GM23338 (cell line): ENCODE data around the gene C2CD5. TPM values are rescaled to one million over a fixed set of nuclear protein-coding genes. Genes with fewer than 3 reads are reported as not detected.

Experiments
- ATAC-seq: fragments of 200-7000 bp; cut with Tn5 transposase; 3 replicates; pipeline ENCODE4 v1.9.1; 2020
- DNase-seq: peaks from one replicate; pipeline ENCODE4 v3.0.0-alpha.2; 2015; ENCODE audit warnings: low spot score
- H2AFZ ChIP-seq: fragments of 200-600 bp; sonication (generic); 2 replicates; pipeline ENCODE4 v1.8.0; 2016; ENCODE audit warnings: antibody characterized with exemption, mild to moderate bottlenecking, moderate library complexity
- H3F3A ChIP-seq: fragments of 200-600 bp; sonication (generic); replicated peaks from 2 replicates; pipeline ENCODE4 v1.8.0; 2017; ENCODE audit warnings: antibody characterized with exemption, mixed run types, low read depth
- H3K27ac ChIP-seq: fragments of 200-600 bp; sonication (generic); 2 replicates; pipeline ENCODE4 v1.6.1; 2016; ENCODE audit warnings: low read depth
- H3K27me3 ChIP-seq: fragments of 200-600 bp; sonication (generic); 2 replicates; pipeline ENCODE4 v1.8.0; 2016; ENCODE audit warnings: mild to moderate bottlenecking, mixed run types, moderate library complexity; ENCODE audit not compliant: insufficient read depth
- H3K36me3 ChIP-seq: fragments of 200-600 bp; sonication (generic); 2 replicates; pipeline ENCODE4 v1.8.0; 2016; ENCODE audit warnings: mild to moderate bottlenecking; ENCODE audit not compliant: insufficient read depth
- H3K4me1 ChIP-seq: fragments of 200-600 bp; sonication (generic); 2 replicates; pipeline ENCODE4 v1.8.0; 2016; ENCODE audit warnings: mild to moderate bottlenecking, moderate library complexity; ENCODE audit not compliant: insufficient read depth
- H3K4me2 ChIP-seq: fragments of 200-600 bp; sonication (generic); 2 replicates; pipeline ENCODE4 v1.7.1; 2017; ENCODE audit warnings: mixed run types
- H3K4me3 ChIP-seq: fragments of 200-600 bp; sonication (generic); 2 replicates; pipeline ENCODE4 v1.6.1; 2016; ENCODE audit warnings: mixed run types
- H3K79me2 ChIP-seq: fragments of 200-600 bp; sonication (generic); replicated peaks from 2 replicates; pipeline ENCODE4 v1.8.0; 2017; ENCODE audit warnings: mild to moderate bottlenecking; ENCODE audit not compliant: insufficient read depth
- H3K9me2 ChIP-seq: fragments of 200-600 bp; sonication (generic); 2 replicates; pipeline ENCODE4 v1.8.0; 2017; ENCODE audit not compliant: insufficient read depth
- H4K20me1 ChIP-seq: fragments of 200-600 bp; sonication (generic); replicated peaks from 2 replicates; pipeline ENCODE4 v1.8.0; 2017; ENCODE audit warnings: mild to moderate bottlenecking; ENCODE audit not compliant: insufficient read depth
- H3K27ac Mint-ChIP-seq: 2 replicates; pipeline ENCODE4 v1.8.0; 2020; ENCODE audit warnings: inconsistent platforms, mild to moderate bottlenecking, moderate library complexity, mixed read lengths
- H3K27me3 Mint-ChIP-seq: 3 replicates; pipeline ENCODE4 v1.8.0; 2022; ENCODE audit warnings: low read depth, mild to moderate bottlenecking, moderate library complexity, mixed read lengths, inconsistent platforms; ENCODE audit not compliant: insufficient read depth, poor library complexity
- H3K36me3 Mint-ChIP-seq: 3 replicates; pipeline ENCODE4 v1.8.0; 2021; ENCODE audit warnings: low read depth, mild to moderate bottlenecking, inconsistent platforms, moderate library complexity, mixed read lengths
- H3K4me1 Mint-ChIP-seq: 3 replicates; pipeline ENCODE4 v1.8.0; 2020; ENCODE audit warnings: mild to moderate bottlenecking, inconsistent platforms, mixed read lengths
- H3K4me3 Mint-ChIP-seq: 3 replicates; pipeline ENCODE4 v1.8.0; 2021; ENCODE audit warnings: moderate library complexity, mild to moderate bottlenecking, inconsistent platforms, mixed read lengths
- H3K9me3 Mint-ChIP-seq: 3 replicates; pipeline ENCODE4 v1.8.0; 2020; ENCODE audit warnings: moderate library complexity, mild to moderate bottlenecking, inconsistent platforms, mixed read lengths
- CREB1 ChIP-seq: fragments of 250-450 bp; sonication (Bioruptor Pico); IDR thresholded peaks from 2 replicates; pipeline ENCODE4 v1.5.0; 2020; ENCODE audit warnings: low read depth, mild to moderate bottlenecking, moderate library complexity
- ETS1 ChIP-seq: IDR thresholded peaks from 2 replicates; pipeline ENCODE4 v1.6.1; 2016; ENCODE audit warnings: antibody characterized with exemption
- EZH2 ChIP-seq: fragments of 200-600 bp; sonication (generic); IDR thresholded peaks from one replicate; pipeline ENCODE4 v1.8.0; 2017; ENCODE audit warnings: antibody characterized with exemption, mild to moderate bottlenecking, low read depth; ENCODE audit not compliant: unreplicated experiment
- EZH2phosphoT487 ChIP-seq: fragments of 200-600 bp; sonication (generic); IDR thresholded peaks from one replicate; pipeline ENCODE4 v1.8.1; 2018; ENCODE audit warnings: antibody characterized with exemption; ENCODE audit not compliant: unreplicated experiment
- JUNB ChIP-seq: IDR thresholded peaks from one replicate; pipeline ENCODE4 v1.6.1; 2016; ENCODE audit warnings: antibody characterized with exemption; ENCODE audit not compliant: unreplicated experiment
- NANOG ChIP-seq: IDR thresholded peaks from 2 replicates; pipeline ENCODE4 v1.6.1; 2016; ENCODE audit warnings: antibody characterized with exemption, borderline replicate concordance
- REST ChIP-seq: IDR thresholded peaks from one replicate; pipeline ENCODE4 v1.6.1; 2018; ENCODE audit warnings: antibody characterized with exemption; ENCODE audit not compliant: unreplicated experiment
- ZNF114 ChIP-seq: fragments of 250-450 bp; sonication (Bioruptor Pico); IDR thresholded peaks from 2 replicates; pipeline ENCODE4 v1.5.0; 2020; ENCODE audit warnings: mild to moderate bottlenecking, moderate library complexity
- ZNF462 ChIP-seq: fragments of 250-450 bp; sonication (Bioruptor Pico); IDR thresholded peaks from 2 replicates; pipeline ENCODE4 v1.5.0; 2020; ENCODE audit warnings: mild to moderate bottlenecking, moderate library complexity
- polyA plus RNA-seq: library from polyadenylated mRNA; unstranded; fragments of >200 nt; fragmentation: Nextera tagmentation; extraction: Ambion mirVana; gene quantifications from 2 replicates; pipeline ENCODE4 v1.2.1, GENCODE V29; 2016
- total RNA-seq: library from RNA; depleted of rRNA; stranded (reverse); fragments of >200 nt; shearing (Covaris generic); gene quantifications from 2 replicates; pipeline ENCODE4 v1.2.3, GENCODE V29; 2014

Gene C2CD5
- total and polyA plus RNA-seq, 2 experiments from 2014 or later = 22.0 to 68.6 TPM

GRCh38 chr12:22463306-22463705 is 81.0 kb downstream of the C2CD5 start:
- Histone ChIP-seq H3K27ac (no peak overlapping the region), H2AFZ (no peak overlapping the region), H3K4me3 (no peak overlapping the region), H3F3A (no peaks in the 10 kb centered on the region), H4K20me1 (no peaks in the 10 kb centered on the region; the same call in 1 of the 2 replicates), H3K36me3 (no peaks in the 10 kb centered on the region), H3K4me2 (no peak overlapping the region), H3K27me3 (no peaks in the 10 kb centered on the region), H3K9me2 (no peaks in the 10 kb centered on the region), H3K79me2 (no peaks in the 10 kb centered on the region), H3K4me1 (no peaks in the 10 kb centered on the region)
- no peak overlapping the region for H3K4me3 Mint-ChIP-seq
- no peak overlapping the region for H3K27ac Mint-ChIP-seq
- H3K4me1 Mint-ChIP-seq = peaks cover 3% of the 10 kb centered on the region; the same call in 2 of the 3 replicates
- H3K9me3 Mint-ChIP-seq = no peaks in the 10 kb centered on the region; the same call in 2 of the 3 replicates
- DNase-seq (no peak), ATAC-seq (no peak)
- peaks cover 2% of the 10 kb centered on the region for H3K36me3 Mint-ChIP-seq
- TF ChIP-seq REST = no peak
- TF ChIP-seq CREB1 = no peak
- TF ChIP-seq ETS1 = no peak
- TF ChIP-seq ZNF114 (CRISPR knock-in tag) = no peak
- TF ChIP-seq NANOG = no peak
- no peak for TF ChIP-seq ZNF462 (CRISPR knock-in tag)
- no peak for TF ChIP-seq EZH2phosphoT487
- TF ChIP-seq JUNB = no peak
- TF ChIP-seq EZH2 = no peak
- no peaks in the 10 kb centered on the region for H3K27me3 Mint-ChIP-seq
